HG02981 (cell line): ENCODE results near the gene RASA1.
"Not testable (repeated sequence)": the region's sequence is repeated elsewhere in the genome, so short reads cannot be mapped to it uniquely, and the experiment has no call there.

Source experiments
- ATAC-seq: cut with Tn5 transposase; IDR thresholded peaks from one replicate; pipeline ENCODE4 v1.9.1; 2021; ENCODE audit warnings: mild to moderate bottlenecking, moderate library complexity; ENCODE audit not compliant: unreplicated experiment

RASA1 gene

DNA sequence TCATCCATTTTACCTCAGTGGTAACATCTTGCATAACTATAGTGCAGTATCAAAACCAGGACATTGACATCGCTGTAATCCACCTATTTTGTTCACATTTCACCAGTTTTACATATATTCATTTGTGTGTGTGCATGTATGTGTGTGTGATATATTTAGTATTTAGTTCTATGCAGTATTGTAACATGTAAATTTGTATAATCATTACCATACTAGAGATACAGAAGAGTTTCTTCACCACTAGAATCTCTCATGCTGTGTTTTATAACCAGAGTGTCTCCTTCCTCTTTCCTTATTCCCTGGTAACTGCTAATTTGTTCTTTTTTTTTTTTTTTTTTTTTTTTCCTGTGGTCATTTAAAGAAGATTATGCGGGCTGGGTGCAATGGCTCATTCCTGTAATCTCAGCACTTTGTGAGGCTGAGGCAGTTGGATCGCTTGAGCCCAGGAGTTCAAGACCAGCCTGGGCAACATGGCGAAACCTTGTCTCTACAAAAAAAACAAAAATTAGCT, 11.0 kb downstream of the RASA1 start:
- ATAC-seq: no peak

DNA sequence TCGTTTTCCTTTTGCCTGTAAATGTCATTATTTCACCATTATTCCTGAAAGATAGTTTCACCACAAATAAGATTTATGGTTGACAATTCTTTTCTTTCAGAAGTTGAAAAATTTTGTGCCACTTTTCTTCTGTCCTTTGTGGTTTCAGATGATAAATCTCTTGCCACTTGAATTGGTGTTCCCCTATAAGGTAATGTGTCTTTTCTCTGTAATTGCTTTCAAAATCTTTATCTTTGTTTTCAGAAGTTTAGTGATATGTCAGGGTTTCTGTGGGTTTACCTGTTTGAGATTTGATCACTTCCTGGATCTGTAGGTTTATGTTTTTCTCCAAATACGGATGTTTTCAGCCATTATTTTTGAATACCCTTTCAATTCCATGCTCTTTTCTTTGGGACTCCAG, 14.6 kb downstream of the RASA1 start:
- ATAC-seq: no peak

DNA sequence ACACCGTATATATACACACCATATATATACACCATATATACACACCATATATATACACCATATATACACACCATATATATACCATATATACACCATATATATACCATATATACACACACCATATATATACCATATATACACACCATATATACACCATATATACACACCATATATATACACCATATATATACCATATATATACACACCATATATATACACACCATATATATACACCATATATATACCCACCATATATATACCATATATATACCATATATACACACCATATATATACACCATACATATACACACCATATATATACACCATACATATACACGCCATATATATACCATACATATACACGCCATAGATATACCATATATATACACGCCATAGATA, 19.6 kb downstream of the RASA1 start:
- not testable (repeated sequence) for ATAC-seq

DNA sequence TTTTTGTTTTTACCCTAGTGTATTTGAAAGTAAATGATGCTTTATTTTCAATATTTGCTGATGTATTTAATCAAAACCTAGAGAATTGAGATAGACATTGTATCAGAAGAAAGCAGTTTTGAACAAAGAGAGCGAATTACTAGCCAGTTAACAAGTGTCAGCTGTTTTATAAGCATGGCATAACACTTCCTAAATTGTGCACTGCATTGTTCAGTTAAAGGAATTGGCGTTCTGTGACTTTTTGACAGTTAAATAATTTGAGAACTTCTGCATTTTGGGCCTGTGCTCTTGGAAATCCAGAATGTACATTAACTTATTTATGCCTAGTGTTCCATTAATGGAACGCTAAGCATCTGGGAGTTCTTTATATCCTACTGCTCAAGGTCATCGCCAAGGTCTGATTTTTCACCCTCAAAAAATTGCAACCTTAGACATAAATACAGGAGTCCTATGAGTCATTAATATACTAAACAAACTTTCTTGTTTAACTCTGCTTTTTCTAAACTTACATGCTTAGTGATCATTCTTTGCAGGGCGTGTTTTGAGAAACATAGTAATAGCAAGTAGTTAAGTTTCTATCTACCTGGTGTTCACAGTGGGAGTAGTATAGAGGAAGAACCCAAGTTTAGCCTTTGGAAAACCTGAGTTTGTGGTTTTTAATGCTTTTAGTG, 31.1 kb downstream of the RASA1 start:
- ATAC-seq: no peak

DNA sequence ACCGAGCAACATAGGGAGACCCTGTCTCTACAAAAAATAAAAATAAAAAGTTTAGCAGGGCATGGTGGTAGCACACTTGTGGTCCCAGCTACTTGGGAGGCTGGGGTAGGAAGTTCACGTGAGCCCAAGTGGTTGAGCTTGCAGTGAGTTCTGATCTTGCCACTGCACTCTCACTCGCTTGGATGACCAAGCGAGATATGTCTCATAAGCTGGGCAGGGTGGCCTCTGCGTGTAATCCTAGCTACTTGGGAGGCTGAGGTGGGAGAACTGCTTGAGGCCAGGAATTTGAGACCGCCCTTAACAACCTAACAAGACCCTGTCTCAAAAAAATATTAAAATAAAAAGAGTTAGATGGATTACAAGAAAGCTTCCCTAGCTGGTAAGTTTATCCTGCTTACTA, 32.5 kb downstream of the RASA1 start:
- no peak for ATAC-seq

DNA sequence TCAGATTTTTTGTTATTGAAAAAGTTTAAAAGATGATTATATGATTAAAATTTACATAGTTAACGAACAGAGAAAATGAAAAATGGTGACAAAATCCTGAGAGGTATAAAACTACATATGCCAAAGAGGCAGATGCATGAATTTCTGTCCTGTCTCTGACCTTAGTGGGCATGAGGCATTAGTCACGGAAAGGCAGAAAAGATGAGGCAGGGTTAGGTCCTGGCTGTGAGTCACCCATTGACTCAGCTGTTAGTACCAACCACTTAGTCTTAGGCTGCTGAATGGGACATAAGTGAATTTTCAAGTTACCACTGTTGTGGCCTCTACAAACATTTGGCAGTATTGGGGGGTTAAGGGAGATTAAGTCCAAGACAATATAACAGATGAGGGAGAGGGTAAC, 33.1 kb downstream of the RASA1 start:
- peak; percentile 44 for ATAC-seq

DNA sequence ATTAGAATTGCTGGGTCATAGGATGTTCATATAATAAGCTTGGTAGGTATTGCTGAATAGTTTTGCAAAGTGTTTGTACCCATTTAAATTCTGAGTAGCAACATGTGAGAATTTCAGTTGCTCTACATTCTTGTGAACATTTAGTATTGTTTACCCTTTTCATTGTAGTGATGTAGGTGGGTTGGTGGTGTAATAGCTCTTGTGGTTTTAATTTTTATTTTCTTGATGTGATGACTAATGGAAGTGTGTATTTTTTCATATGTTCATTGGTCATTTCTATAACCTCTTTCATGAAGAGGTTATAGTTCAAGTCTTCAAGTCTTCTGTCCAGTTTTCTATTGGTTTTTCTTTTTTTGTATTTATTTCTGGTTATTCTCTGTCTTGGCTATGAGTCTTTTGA, 34.4 kb downstream of the RASA1 start:
- ATAC-seq: no peak

DNA sequence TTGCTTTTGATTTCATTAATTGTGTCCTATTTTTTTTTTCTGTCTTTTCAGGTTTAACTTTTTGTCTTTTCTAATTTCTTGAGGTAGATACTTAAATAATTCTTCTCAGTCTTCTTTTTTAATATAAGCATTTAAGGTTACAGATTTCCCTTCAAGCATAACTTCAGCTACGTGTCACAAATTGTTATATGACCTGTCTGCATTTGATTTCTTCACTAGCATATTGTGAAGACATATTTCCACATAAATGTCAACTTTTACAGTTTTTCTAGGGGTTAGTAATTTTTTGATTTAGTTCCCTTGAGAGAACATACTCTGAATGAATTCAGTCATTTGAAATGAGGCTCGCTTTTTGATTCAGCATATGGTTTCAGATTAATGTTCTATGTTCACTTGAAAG, 35.6 kb downstream of the RASA1 start:
- ATAC-seq: no peak

DNA sequence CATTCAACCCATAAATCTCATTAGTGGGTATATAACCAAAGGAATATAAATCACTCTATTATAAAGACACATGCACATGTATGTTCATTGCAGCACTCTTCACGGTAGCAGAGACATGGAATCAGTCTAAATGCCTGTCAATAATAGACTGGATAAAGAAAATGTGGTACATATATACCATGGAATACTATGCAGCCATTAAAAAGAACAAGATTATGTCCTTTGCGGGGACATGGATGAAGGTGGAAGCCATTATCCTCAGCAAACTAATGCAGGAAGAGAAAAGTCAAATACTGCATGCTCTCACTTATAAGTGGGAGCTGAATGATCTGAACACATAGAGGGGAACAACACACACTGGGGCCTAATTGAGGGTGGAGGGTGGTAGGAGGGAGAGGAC, 38.4 kb downstream of the RASA1 start:
- ATAC-seq: not testable (repeated sequence)

DNA sequence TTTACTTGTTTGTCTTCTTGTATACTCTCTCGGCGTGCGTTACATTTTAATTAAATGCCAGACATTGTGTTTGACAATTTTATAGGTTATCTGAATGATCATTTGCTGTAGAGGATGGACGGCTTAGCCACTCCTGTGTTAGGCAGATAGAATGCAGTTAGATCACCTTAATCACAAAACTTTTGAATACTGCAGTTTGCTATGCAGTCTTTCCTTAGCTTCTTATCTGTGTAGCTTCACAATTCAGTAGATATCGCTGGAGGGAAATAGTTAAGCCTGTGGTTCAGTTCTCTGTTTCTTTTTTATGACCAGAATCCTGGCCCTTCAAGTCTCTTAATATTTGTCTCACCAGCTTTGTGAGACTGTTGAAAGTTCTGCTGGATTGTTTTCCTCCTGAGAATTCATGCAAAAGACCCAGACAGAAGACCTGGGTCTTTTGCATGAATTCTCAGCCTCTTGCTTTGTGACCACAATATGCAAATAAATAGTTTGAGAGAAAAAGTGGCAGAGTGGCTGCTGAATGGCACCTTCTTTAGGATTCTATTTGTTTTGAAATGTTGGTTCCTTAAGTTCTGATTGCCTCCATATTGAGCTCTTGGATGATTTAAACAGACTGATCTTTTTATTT, 40.2 kb downstream of the RASA1 start:
- peak; percentile 95 for ATAC-seq

DNA sequence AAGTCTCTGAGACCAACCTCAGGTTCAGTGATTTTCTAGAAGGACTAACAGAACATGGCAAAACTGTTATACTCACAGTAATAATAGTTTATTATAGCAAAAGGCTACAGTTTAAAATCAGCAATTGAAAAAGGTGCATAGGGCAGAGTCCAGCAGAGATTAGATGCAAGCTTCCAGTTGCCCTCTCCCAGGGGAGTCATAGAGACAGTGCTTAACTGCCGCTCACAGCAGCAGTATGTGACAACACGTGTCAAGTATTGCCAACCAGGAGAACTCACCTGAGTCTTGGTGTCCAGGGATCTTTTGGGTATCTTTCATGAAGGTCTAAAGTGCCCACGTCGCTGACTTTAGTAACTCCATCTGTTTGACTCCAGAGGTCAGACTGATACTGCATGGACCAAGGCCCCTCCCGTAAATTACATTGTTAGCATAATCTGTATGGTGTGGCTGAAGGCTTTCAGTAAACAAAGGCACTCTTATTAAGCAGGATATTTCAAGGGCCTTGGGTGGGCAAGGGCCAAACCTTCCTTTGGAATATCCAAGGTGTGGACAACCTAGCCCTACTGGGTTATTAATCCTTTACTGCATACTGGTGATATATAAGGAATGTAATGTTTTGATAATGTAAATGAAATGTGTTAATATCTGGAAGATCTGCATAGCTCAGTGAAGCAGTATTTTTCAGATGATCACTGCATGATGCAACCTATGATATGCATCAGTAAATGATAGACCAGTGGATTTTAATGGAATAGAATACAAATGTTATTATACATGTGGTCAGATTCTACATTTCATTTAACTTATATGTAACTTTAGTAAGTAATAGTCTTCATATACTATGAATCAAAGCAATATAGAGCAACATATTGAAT, 44.0 kb downstream of the RASA1 start:
- no peak for ATAC-seq

DNA sequence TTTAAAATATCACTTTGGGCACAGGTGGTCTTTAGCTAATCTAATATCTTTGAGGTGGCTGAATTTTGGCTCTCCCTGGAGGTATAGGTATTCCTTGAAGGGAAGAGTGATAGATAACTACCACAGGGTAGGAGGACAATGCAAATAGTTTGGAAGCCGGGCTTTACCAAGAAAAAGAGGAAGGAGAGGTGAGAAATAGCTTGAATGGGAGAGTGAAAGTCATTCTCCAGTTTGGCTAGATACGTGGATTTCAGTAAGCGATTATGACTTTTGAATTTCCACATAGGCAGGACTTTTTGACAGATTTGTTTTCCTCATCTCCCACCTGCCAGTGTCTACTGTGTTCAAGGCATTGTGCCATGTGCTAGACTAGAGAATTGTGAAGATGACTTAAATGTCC, 45.5 kb downstream of the RASA1 start:
- ATAC-seq: no peak

DNA sequence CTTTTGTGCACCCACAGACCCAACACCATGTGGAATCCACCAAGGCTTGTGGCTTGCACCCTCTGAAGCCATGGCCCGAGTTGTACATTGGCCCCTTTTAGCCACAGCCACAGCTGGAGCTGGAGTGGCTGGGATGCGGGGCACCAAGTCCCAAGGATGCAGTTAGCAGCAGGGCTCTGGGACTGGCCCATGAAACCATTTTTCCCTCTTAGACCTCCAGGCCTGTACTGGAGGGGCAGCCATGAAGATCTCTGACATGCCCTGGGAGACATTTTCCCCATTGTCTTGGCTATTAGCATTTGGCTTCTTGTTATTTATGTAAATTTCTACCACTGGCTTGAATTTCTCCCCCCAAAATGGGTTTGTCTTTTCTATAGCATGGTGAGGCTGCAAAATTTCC, 51.8 kb downstream of the RASA1 start:
- no peak for ATAC-seq

DNA sequence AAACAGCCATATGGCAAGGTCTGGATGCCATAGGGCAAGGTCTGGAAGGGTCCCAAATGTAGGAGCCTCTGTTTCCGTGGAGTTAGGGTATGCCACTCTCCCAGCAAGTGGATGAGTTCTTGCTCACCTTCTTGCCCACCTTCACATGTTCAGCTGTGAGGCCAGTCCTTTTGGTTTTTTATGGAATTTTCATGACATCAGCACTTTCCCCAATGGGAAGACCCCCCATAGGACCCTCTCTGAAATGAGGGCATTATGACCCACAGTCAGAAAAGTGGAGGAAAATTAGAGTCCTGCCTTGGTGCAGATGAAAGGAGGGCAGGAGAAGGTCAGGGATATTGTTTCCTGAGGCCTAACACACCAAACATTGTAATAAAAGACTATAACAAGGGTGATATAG, 53.9 kb downstream of the RASA1 start:
- no peak for ATAC-seq

DNA sequence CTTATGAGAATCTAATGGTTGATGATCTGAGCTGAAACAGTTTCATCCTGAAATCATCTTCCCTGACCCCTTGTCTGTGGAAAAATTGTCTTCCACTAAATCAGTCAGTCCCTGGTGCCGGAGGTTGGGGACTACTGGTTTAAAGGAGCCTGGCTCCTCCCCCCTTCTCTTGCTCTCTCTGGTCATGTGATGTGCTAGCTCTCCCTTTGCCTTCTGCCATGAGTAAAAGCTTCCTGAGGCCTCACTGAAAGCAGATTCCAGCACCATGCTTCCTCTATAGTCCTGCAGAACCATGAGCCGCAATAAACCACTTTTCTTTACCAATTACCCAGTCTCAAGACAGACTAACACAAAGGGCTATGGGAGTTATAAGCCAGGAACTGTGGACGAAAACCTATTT, 54.7 kb downstream of the RASA1 start:
- ATAC-seq: no peak

DNA sequence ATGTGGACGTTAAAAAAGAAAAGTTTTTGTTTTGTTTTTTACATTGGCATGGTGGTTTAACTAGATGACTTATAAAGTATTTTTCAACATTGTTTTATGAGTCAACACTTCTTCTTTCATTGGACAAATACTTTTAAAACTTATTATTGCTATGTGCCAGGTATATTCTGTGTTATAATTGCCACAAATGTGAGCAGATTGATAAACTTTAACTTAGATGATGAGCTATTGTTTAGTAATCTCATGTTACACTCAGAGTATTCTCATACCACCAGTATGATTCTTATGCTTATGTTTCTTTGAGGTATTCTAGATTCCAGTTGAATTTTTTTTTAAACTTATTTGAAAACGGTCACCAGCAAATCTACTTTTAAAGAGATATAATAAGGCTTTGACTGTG, 60.3 kb downstream of the RASA1 start:
- no peak for ATAC-seq

DNA sequence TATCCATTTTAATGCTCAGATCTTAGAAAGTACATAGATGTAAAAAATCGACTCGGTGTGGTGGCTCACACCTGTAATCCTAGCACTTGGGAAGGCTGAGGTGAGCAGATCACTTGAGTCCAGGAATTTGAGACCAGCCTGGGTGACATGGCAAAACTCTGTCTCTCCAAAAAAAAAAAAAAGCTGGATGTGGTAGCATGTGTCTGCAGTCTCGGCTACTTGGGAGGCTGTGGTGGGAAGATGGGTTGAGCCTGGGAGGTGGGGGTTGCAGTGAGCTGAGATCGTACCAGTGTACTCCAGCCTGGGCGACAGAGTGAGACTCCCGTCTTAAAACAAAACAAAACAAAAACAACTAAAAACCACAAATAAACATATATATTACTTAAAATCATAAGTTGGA, 61.4 kb downstream of the RASA1 start:
- no peak for ATAC-seq

DNA sequence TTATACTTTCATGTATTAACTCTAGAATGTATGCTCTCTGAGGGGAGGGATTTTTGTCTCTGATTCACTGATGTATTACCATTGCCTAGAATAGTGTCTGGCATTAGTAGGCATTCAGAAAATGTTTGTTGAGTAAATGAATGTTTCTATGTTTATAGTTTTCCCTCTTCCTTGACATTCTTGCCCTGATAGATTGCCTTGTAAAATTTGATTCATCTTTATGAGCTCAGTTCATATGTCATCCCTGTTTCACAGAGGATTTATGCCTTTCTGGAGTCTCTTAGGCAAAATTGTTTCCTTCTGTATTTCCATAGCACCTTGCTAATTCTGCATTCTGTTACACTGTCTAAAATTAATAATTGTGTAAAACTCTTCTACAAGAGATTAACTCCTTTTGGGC, 72.3 kb downstream of the RASA1 start:
- ATAC-seq: no peak

DNA sequence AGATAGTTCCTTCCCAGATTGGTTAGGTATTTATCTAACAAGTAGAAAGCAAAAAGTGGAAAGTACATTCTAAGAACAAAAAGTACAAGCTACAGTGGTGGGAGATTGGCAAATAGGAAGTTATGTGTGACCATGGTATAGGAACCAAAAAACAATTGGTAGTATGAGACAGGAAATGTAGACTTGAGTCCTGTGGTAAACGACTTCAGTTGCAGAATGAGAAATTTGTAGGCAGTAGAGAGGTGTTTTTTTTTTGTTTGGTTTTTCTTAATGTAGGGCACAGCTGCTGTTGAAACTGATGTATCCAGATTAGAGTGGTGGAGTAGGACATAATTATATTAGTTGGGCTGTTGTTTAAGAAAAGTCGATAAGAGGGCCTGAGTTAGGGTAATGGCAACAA, 73.0 kb downstream of the RASA1 start:
- peak; percentile 99 for ATAC-seq

DNA sequence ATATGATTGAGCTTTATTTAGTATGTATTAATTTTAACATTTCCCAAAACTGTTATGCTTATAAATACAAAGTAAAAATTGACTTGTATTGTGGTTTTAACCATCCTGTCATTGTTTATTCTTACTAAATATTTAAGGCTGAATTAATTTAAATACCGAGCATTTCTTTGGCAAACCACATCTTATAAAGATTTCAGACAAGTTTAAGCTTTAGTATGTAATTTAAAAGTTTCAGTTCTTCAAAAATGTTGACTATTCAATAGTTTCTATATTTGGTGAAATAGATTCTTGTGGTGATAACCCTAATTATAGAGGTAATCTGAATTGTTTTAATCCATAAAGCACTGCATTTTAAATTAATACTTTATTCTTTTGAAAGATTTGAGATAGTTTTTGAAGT, 79.6 kb downstream of the RASA1 start:
- peak; percentile 55 for ATAC-seq

DNA sequence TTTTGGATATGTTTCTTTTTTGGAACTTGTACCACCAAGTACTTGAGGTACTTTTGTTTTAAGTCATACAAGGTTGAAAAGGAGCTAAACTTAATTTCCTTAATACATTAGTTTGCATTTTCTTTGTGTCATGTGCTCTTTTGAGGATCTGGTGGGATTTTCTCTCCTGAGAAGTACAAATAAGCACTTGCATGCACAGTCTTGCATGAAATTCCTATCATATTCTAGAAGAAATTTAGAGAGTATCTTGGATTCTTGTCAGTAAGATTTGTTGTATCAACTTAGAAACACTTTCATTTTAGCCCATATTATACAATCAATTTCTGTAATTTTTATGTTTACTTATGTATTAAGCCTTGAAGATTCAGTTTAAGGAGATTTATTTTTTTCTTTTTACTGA, 80.2 kb downstream of the RASA1 start:
- no peak for ATAC-seq

DNA sequence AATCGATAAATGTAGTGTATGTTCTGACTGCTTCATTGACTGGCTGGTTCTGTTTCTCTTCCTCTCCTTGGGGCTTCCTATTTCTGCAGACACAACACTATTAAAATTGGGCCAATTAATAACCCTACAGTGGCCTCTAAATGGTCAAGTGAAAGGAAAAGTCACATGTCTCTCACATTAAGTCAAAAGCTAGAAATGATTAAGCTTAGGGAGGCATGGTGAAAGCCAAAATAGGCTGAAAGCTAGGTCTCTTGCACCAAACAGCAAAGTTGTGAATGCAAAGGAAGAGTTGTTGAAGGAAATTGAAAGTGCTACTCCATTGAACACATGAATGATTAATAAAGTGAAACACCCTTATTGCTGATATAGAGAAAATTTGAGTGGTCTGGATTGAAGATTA, 86.8 kb downstream of the RASA1 start:
- ATAC-seq: peak; percentile 96
